ENCODE results near the gene TP53TG5.

The TP53TG5 gene

GRCh38 chr20:45378191-45378590, at the start of gene TP53TG5:
Gene TP53TG5, minus strand, starts transcription at chr20:45378325. Its CDS starts 89 bp downstream, at chr20:45378236.
- DNase-seq = no peak

GRCh38 chr20:45427236-45428149, 49.4 kb upstream of the TP53TG5 start:
- peak; percentile 17 for DNase-seq

GRCh38 chr20:45426320-45427016, 48.3 kb upstream of the TP53TG5 start:
- no peak for DNase-seq

- no peak for DNase-seq
Measured at GRCh38 chr20:45425561-45425960, 47.4 kb upstream of the TP53TG5 start.

GRCh38 chr20:45423700-45424099, 45.6 kb upstream of the TP53TG5 start:
- no peak for DNase-seq

GRCh38 chr20:45420125-45420524, 42.0 kb upstream of the TP53TG5 start:
- DNase-seq = no peak

- DNase-seq = no peak
Measured at GRCh38 chr20:45419188-45420091, 41.3 kb upstream of the TP53TG5 start.

- no peak for DNase-seq
Measured at GRCh38 chr20:45416917-45417316, 38.8 kb upstream of the TP53TG5 start.

- peak; percentile 91 for DNase-seq
Measured at GRCh38 chr20:45415822-45416637, 37.9 kb upstream of the TP53TG5 start, which contains the start of gene PIGT. Gene PIGT, plus strand, starts transcription at chr20:45416141. Its CDS starts 16 bp downstream, at chr20:45416157.

GRCh38 chr20:45413479-45413878, 35.4 kb upstream of the TP53TG5 start:
- DNase-seq = no peak

GRCh38 chr20:45412653-45413052, 34.5 kb upstream of the TP53TG5 start:
- no peak for DNase-seq

GRCh38 chr20:45410887-45411286, 32.8 kb upstream of the TP53TG5 start:
- DNase-seq = no peak

GRCh38 chr20:45409521-45410272, 31.6 kb upstream of the TP53TG5 start:
- DNase-seq = no peak

- DNase-seq = no peak
Measured at GRCh38 chr20:45408646-45409213, 30.6 kb upstream of the TP53TG5 start.

- no peak for DNase-seq
Measured at GRCh38 chr20:45407783-45408645, 29.9 kb upstream of the TP53TG5 start, which contains the start of gene DBNDD2. Gene DBNDD2, plus strand, starts transcription at chr20:45408289. Its CDS starts 179 bp downstream, at chr20:45408468.

GRCh38 chr20:45407067-45407745, 29.1 kb upstream of the TP53TG5 start:
- DNase-seq = no peak

GRCh38 chr20:45406260-45407066, 28.3 kb upstream of the TP53TG5 start:
- DNase-seq = peak; percentile 76
